OCI-LY7 (cell line): ENCODE results near the gene SPTAN1.

Experiments used
- EZH2phosphoT487 ChIP-seq: fragments of 200-600 bp; sonication (generic); IDR thresholded peaks from 2 replicates; pipeline ENCODE4 v1.6.1; 2018; ENCODE audit warnings: low read depth, borderline replicate concordance, mild to moderate bottlenecking, mixed run types, antibody characterized with exemption, low read length, moderate library complexity, mixed read lengths
- TF ChIP-seq, protein P1 (sequence below): fragments of 200-600 bp; sonication (generic); conservative IDR thresholded peaks from 2 replicates; pipeline ENCODE4 v1.5.1; 2014; ENCODE audit warnings: mild to moderate bottlenecking, antibody characterized with exemption, low read length, moderate library complexity, mixed read lengths

DNA sequence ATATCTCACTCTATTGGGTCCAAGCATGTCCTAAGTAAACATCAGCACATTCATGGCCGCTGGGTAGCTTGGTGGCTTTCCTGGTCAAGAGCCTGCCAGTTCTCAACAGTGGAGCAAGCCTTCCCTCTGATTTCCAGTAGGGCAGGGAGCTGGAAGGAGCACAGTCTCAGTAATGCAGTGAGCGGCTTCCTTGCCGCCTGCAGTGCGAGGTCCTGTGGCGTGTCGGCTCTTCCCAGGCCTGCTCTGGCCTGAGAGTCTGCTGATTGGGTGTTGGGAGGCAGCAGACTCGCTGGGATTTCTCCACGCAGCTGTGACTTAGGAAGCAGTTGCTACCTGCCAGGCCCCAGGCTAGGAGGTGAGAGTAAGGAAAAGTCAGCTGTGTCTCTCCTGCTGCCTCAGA, 51.3 kb downstream of the SPTAN1 start:
- TF ChIP-seq, protein P1, sequence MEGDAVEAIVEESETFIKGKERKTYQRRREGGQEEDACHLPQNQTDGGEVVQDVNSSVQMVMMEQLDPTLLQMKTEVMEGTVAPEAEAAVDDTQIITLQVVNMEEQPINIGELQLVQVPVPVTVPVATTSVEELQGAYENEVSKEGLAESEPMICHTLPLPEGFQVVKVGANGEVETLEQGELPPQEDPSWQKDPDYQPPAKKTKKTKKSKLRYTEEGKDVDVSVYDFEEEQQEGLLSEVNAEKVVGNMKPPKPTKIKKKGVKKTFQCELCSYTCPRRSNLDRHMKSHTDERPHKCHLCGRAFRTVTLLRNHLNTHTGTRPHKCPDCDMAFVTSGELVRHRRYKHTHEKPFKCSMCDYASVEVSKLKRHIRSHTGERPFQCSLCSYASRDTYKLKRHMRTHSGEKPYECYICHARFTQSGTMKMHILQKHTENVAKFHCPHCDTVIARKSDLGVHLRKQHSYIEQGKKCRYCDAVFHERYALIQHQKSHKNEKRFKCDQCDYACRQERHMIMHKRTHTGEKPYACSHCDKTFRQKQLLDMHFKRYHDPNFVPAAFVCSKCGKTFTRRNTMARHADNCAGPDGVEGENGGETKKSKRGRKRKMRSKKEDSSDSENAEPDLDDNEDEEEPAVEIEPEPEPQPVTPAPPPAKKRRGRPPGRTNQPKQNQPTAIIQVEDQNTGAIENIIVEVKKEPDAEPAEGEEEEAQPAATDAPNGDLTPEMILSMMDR, result no peak
- no peak for TF ChIP-seq EZH2phosphoT487
